MM.1S (cell line): Measurements from ENCODE around the gene KCNJ5.

Experiments used
- CTCF ChIP-seq: fragments of 300-600 bp; sonication (generic); IDR thresholded peaks from 2 replicates; pipeline ENCODE4 v1.5.1; 2016; ENCODE audit warnings: antibody characterized with exemption, low read length, mixed read lengths
- EZH2phosphoT487 ChIP-seq: fragments of 300-600 bp; sonication (generic); IDR thresholded peaks from 2 replicates; pipeline ENCODE4 v1.6.1; 2018; ENCODE audit warnings: antibody characterized with exemption, low read length

- TF ChIP-seq CTCF (no peak), EZH2phosphoT487 (no peak)
These were observed 3.5 kb downstream of the KCNJ5 start for GRCh38 chr11:128894685-128895084.
